Cardiac septum (tissue), 1 donor: ENCODE measurements around the gene TMEM26. TPM values are rescaled to one million over a fixed set of nuclear protein-coding genes. Genes with fewer than 3 reads are reported as not detected.

Experiments
- DNase-seq: peaks from one replicate; pipeline ENCODE4 v3.0.0-alpha.2; 2020; ENCODE audit warnings: low spot score
- intact Hi-C: fragments of 100-400 bp; cut with DNase I; formaldehyde crosslinking; loops from one replicate; pipeline ENCODE4 v1.14.0; 2022
- total RNA-seq: library from RNA; stranded (reverse); fragmentation: NEBNext Ultra II Directional; extraction: Animal tissue kit (Norgen Biotek cat#: 25700); gene quantifications from one replicate; pipeline ENCODE4 v1.2.1, GENCODE V29; 2021
- donor health status: DM: no; HTN: no; CAD: no.

The TMEM26 gene
- total RNA-seq, 1 donor from 2014 or later: 0.16 TPM

DNA sequence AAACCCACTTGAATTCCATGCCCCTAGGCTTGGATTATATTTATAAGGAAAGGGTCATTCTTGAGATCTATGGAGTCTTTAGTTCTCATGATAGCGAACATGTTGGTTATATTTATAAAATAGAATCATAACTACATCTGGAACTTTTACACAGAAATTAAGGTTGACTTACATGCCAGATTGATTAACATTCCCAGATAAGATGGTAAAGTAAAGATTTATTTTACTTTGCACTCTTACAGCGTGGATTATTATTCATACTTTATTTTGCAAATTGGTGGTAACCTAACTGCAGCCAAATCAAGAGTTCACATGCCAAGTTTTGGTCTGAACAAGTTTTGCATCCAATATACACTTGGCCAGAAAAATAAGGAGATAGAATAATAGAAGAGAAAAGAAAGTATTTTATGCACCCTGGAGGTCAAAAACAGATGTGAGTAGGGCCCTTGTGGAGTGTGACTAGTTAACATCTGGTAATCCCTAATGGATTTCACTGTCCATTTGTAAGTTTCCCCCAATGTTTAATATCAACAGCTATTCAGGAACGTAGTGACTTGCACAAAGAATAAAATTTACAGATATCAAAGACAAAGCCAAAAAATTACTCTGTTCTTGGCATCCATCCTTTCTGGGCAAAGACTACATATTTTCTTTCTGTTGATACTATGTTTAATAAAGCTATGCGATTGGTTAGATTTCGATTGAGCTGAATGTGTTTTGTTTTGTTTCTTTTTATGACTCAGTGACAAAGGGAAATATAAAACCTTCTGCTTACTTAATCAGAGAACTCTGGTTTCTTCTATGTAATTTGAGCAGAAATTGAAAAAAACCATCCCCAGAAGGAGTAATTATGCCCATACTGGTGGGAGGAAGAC, 10.1 kb upstream of the TMEM26 start:
- no peak for DNase-seq
- intact Hi-C loops: no loop called here

DNA sequence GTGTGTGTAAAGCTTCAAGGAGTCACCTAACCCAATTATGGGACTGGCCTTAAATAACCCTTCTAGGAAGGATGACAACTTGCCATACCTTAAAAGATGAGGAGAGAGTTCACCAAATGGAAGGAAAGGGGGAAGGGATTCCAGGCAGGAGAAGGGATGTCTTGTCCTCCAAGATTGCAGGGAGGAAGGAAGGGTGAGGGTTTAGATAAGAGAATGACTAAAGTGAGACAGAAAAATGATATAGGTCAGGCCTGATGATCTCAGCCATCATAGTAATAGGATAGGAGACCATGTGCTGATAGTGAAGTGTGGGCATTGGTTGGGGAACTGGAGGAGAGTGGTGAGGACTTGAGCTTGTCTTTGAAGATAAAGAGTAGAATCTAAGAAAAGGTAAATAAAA, 7.7 kb upstream of the TMEM26 start:
- DNase-seq: no peak
- intact Hi-C loops: no loop called here

DNA sequence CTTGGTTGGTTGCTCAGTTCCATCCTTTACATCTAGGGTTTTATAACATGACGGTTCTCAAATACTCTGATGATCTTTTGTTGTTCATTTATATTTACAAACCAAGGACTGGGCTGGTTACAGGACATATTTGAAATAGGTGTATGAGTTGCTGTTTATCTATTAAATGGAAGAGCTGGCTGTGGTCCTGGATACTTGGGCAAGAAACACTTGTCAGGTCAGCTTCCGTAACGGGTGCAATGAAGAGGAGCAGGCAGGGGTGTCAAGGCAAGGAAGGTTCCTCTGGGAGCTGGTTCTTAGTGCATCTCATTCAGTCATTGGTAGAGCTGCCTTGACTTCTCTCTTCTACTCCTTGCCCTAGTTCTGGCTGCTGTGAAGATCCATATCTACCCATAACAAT, 4.8 kb upstream of the TMEM26 start:
- DNase-seq: no peak
- intact Hi-C loops: no loop called here

DNA sequence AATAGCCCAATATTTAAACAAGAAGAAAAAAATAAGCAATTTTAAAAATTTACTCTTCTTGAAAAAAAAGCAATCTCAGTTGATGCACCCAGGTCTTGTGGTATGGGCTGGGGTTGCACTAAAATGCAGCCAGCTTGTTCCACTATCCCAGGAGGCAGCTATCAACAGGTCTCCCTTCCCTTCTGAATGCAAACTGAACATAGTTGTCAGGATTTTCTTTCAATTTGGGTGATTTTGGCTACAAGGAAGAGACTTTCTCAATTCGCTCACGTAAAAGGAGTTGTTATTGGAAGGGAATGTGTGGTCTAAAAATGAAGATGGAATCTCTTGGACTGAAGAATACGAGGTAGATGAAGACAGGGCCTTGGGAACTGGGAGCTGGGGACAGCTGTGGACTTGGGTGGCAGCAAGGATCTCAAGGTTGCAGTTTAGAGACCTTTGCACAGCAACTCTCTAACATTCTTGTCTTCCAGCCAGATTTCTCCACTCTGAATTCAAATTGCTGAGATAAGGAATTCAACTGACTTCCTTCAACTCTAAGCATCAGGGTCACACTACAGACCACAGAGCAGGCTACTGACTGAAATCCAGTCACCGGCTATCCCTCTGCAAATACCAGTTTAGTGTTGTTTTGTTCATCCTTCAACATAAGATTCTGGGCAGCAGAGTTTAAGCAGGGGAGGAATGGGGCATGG, 3.1 kb upstream of the TMEM26 start:
- no peak for DNase-seq
- intact Hi-C loops: no loop called here

DNA sequence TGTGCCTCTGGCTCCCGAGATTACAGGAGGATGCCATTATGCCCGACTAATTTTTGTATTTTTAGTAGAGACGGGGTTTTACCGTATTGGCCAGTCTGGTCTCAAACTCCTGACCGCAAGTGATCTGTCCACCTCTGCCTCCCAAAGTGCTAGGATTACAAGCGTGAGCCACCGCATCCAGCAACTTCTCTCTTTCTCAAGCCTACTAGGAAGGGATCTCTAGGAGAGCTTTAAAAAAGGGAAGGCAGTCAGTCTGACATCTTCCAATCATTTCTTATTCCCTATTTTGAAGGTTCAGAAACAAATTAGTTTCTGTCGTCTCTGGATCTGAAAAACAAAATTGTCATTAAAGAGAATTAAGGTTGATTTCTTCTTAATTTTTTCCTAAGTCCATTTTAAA, 2.5 kb upstream of the TMEM26 start:
- DNase-seq: no peak
- intact Hi-C loops: no loop called here

DNA sequence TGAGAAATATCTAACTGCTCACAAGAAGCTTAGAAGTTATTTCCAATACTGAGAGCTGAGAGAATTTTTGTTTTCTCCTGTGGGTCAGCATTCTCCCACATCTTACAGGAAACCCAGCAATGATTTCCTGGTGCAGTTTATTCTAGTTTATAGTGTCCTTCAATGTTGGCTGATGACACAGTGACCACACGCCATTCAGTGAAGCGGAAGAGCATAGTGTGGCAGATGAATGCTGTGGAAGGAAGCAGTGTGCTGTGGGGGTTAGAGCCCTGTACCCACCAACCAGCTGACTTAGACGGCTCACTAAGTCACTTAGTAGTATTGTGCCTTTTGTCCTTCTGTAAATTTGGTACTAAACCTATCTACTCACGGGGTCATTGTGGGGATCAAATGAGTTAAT, 1.4 kb upstream of the TMEM26 start:
- intact Hi-C loops: no loop called here
- no peak for DNase-seq

DNA sequence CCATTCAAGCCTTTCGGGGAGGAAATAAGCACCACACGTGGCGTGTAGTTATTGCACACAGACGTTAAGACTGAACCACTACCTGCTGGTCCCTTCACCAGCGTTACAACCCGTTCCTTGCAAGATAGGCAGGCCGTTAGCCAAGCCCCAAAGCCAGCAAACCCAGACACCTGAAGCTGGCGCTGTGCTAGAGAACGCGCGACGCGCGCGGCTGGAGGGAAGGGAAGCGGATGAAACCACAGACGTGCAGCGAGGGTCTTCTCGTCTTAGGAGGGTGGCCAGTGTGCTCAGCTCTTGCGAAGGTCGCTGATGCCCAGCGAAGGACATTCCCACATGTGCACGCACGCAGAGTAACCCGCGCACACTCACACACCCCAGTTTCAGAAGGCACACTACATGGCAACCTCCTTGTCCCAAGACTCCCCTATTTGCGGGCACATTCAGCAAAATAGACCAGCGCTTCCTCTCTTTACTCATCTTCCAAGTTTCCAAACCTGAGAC, 980 bp downstream of the TMEM26 start:
- intact Hi-C loops: no loop called here

DNA sequence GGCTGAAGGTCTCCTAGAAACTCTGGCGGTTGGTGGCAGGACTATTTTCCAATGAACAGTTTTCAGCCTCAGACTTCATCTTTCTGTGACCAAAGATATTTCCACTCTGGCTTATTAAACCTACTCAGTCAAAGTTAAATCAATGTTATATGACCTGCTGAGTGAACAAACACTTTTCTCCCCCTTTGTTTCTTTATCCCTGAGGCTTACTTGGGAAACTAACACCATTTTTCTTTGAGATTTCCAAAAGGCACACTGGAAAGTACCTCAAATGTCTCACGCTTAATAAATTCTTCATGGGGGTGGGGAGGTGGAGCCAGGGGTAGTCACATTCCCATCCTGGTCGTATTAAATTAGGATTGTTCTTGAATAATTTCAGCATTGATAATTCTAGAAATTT, 1.8 kb downstream of the TMEM26 start:
- DNase-seq: no peak
- intact Hi-C loops: no loop called here

More for the DNA sequence above, 980 bp downstream of the TMEM26 start:
- DNase-seq: no peak

DNA sequence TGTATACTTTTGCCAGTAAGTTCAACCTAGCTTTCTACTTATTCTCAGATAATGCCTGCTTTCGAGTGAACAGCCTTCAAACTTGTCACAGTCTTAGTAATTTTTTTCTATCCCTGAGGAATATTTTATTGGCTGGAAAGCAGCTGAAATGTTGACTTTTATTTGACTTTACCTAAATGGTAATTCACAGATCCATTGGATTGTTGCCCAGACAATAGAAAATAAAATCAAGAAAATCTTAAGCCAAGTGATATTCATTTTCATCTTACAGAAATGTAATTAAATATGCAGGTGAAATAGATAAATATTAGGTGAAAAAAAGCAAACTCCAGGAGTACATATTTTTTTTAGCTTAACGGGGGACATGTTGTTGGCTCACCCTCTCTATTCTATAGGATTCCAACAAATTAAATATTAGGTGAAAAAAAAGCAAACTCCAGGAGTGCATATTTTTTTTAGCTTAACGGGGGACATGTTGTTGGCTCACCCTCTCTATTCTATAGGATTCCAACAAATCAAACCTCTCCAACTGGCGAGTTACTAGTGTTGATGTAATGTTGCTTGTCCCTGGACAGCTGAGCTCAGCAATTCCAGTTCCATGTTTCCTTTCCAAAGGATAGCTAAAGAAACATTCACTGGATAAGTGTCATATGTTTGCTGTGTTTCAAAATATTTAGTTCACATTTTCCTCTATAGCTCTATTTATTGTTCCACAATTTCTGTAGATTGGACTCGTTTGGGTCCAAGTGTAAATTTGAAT, 4.2 kb downstream of the TMEM26 start:
- DNase-seq: no peak
- intact Hi-C loops: no loop called here

DNA sequence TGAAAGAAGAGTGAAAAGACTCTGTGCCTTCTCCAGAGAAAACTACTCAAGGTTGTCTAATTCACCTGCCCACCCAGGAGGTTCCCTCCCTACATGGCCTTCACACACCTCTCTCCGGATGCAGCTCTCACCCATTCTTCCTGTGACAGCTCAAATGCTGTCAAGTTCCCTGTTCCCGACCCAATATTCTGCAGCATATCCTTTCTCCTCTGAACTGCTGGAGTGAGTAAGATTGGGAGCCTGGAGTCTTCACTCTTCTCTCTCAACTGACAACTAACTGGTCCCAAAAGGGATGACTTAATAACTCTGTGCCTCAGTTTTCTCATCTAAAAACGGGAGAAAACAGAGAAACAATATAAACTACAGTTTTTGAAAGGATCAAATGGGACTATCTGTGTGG, 5.1 kb downstream of the TMEM26 start:
- DNase-seq: no peak
- intact Hi-C loops: no loop called here

DNA sequence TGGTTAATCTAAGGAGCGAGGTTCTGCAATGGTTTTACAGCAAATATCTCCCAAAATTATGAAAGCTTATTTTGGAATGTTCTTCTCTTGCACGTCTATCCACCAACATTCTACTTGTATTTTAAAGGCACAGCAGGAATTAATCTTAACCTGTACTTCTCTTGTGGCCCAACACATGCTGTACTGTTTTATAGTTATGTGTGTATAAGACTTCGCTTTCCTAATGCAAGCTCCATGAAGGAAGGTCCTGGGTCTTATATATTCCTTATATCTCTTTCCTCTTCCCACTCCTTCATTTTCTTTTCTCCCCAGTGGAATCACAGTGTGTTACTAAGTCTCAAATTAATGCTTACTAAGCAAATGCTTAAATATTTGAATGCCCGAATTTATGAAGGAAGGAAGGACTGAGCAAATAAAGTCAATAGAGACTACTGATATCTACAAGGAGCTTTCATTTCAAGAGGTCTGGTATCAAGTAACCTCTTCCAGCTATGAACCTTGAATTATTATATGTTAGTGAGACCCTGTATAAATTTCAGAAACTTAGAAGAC, 14.0 kb downstream of the TMEM26 start:
- intact Hi-C loops: no loop called here

DNA sequence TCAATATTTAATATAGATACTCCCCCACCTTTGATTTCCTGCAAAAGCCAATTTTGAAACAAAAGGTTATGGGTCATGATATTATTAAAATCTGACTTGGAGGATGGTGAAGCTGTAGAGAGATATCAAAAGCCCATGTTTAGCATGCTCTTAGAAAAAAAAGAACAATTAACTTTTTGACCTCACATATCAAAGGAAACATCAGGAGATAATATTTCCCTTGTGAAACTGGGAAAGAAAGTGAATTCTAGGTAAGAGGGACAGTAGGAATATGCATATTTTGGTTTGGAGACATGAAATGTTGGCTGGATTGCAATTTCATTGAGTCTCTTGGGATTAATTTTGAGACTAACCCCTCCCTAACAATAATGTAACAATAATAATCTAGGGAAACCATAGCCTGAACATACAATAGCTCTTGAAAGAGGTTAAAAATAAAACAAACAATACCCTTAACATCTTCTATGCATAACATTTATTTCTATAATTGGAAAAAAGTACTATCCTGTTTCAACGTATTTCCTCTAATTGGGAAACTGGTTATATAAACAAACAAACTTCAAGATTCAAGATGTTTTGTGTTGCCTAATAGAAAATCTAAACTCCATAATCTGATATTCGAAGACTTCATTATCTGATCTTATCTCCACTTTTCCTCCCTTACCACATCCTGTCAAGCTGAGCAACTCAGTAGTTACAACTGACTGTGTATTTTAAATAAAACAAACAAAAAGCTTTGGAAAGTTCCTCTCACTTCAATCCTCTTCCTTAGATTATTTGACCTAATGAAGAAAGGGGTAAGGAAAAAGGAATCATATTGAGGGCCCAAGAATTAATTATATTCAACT, 14.8 kb downstream of the TMEM26 start:
- no peak for DNase-seq
- intact Hi-C loops: no loop called here

More for the DNA sequence above, 14.0 kb downstream of the TMEM26 start:
- no peak for DNase-seq

DNA sequence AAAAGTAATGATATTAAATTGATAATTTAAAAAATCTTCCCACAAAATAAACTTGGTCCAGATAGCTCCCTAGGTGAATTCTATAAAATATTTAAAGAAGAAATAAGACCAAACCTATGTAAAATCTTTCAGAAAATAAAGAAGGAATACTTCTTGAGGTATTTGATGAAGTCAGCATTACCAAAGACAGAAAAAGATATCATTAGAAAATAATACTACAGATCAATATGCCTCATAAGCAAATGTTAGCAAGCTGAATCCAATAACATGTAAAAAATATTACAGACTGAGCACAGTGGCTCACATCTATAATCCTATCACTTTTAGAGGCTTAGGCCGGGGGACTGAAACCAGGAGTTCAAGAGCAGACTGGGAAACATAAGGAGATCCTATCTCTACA, 30.0 kb downstream of the TMEM26 start:
- intact Hi-C loops: no loop called here

DNA sequence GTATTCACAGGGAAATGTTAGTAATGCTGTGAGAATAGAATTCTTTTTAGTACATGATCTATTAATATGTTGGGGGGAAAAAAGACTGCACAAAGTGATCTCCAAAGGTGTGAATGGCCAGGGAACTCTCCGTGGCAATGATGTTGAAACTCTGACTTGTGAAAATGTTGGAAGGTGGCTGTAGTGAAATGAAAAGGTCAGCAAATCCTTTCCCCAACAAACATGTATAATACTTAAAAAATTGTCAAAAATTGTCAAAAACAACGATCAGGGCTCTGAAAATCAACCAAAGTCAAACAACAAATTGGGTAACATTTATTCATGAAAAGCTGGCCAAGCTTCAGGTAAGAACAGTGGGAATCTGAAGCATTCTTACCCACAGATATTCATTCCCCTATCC, 35.5 kb downstream of the TMEM26 start:
- no peak for DNase-seq

More for the DNA sequence above, 30.0 kb downstream of the TMEM26 start:
- DNase-seq: no peak

DNA sequence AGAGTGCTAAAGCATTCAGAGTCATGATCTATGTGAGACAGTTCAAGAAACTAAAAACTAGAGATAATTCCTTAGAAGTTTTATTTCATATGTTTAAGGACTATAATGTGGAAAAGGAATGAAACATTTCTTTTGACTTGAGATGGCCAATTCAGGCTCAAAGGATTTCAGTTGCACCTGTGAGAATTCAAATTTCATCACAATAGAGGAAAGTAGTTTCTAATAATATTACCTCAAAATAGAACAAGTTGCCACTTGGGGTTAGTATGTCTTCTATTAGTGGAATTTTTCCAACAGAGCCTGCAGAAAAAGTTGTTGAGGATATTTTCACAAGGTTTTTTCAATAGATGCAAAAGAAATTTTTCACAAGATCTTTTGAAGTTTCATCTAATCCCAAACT, 37.4 kb downstream of the TMEM26 start:
- no peak for DNase-seq
- intact Hi-C loops: no loop called here

More for the DNA sequence above, 35.5 kb downstream of the TMEM26 start:
- intact Hi-C loops: no loop called here

DNA sequence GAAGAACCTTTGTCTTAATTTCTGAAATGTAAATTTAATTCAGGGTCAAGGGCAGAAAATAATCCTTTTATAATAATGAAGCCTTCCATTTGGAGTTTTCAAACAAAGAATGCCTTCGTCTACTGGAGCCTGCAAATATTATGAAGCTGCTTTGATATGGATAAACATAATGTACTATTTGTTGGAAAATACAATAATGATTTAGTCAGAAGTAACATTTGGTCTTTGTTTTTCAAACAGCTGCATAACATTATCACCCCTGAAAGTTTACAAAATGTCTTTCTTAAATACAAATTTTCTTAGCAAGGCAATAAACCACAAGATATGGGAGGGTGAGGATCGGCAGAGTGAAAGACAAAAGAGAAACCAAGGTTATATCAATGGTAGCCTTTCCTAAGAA, 41.5 kb downstream of the TMEM26 start:
- no peak for DNase-seq
- intact Hi-C loops: no loop called here

DNA sequence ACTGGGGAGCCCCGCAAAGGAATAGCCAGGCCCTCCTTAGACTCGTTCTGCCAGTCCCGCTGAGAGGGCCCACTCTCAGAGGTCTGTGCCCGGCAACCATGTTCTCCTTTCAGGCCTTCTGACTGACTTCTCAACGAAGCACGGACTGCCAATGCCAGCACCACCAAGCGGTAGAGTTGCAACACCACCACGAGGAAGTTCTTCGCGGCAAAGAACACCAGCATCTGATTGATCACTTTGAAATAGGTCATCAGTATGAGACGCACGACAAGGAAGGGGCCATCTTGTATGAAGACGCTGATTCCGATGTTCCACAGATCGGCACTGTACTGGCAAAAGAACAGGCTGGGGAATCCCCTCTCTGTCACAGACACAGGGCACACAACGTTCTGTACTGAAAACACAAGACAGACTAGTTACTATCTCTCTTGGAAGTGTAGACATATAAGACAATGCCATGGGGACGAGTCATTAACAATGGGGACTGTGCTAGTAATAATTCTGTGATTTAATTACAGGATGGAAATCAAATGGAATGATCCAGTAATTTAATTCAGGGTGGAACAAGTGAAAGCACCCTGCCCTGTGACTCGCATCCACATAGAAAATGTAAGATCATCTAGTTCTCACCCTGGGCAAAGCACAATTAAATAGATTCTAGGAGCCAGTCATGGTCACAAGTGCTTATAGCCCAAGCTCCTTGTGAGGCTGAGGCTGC, 42.7 kb downstream of the TMEM26 start:
- no peak for DNase-seq
- intact Hi-C loops: no loop called here

DNA sequence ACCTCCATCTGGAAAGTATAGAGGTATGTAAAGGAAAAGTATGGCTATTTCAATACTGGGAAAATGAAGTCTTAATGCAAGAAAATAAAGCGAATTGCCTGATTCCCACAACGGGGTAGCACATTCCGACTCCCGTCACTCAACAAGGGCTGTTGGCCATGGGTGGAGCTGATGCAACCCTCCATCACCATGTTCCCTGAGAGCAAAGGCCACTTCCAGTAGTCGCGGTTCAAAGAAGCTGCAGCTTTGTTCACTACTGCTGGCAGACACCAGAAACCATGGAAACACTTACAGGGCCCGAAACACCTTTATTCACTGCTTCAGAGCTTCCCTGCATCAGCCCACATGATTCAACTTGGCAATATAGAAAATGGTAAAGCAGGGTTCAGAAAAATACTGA, 44.0 kb downstream of the TMEM26 start:
- DNase-seq: no peak
- intact Hi-C loops: no loop called here
